Testis (tissue), 3 donors: ENCODE measurements around the gene CIAO2A. TPM values are rescaled to one million over a fixed set of nuclear protein-coding genes. Genes with fewer than 3 reads are reported as not detected.
"Not testable (repeated sequence)": the region's sequence is repeated elsewhere in the genome, so short reads cannot be mapped to it uniquely, and the experiment has no call there.

Source experiments
- DNase-seq: peaks from one replicate; pipeline ENCODE4 v3.0.0-alpha.2; 2019
- H3K27ac ChIP-seq, 2 donors: fragments of 200-600 bp; sonication (generic); one replicate each; pipeline ENCODE4 v1.5.1; 2019
- H3K27me3 ChIP-seq: fragments of 200-600 bp; sonication (generic); one replicate; pipeline ENCODE4 v1.5.1; 2019
- H3K36me3 ChIP-seq: fragments of 200-600 bp; sonication (generic); one replicate; pipeline ENCODE4 v1.5.1; 2017; ENCODE audit warnings: low read depth; ENCODE audit errors: missing control alignments
- H3K4me1 ChIP-seq: fragments of 200-600 bp; sonication (generic); one replicate; pipeline ENCODE4 v1.5.1; 2019
- H3K4me3 ChIP-seq, 2 donors: fragments of 200-600 bp; sonication (generic); one replicate each; pipeline ENCODE4 v1.5.1; 2017 to 2019
- H3K9me3 ChIP-seq: fragments of 200-600 bp; sonication (generic); one replicate; pipeline ENCODE4 v1.5.1; 2017
- CTCF ChIP-seq, 3 experiments: fragments of 450-650 bp in 2 of 3; fragments of 200-600 bp in 1 of 3; sonication (generic) in 1 of 3; IDR thresholded peaks; one replicate each; pipeline ENCODE4 v1.5.1; 2016 to 2019; ENCODE audit warnings: antibody characterized with exemption in 3 of 3, mild to moderate bottlenecking in 2 of 3, moderate library complexity in 1 of 3
- POLR2A ChIP-seq: fragments of 450-650 bp; IDR thresholded peaks from one replicate; pipeline ENCODE4 v1.6.1; 2017; ENCODE audit warnings: antibody characterized with exemption, mild to moderate bottlenecking, moderate library complexity
- WGBS, 2 donors: methylation state at CpG; one replicate each; pipeline ENCODE4 v1.1.5; 2018; 5-methylcytosine and 5-hydroxymethylcytosine counted together
- intact Hi-C: fragments of 100-400 bp; cut with DNase I; formaldehyde crosslinking; loops from one replicate; pipeline ENCODE4 v1.15.1; 2023; ENCODE audit warnings: low total_unique reads
- polyA plus RNA-seq: library from polyadenylated mRNA; stranded (reverse); fragments of 350-450 nt; fragmentation: Illumina TruSeq; extraction: RNeasy Lipid Tissue Mini Kit (QIAGEN cat#74804); gene quantifications from one replicate; pipeline ENCODE4 v1.2.3, GENCODE V29; 2014; ENCODE audit warnings: low read depth, low replicate concordance; ENCODE audit not compliant: insufficient read depth
- total RNA-seq, 2 donors: library from RNA; depleted of rRNA; stranded (reverse); fragments of >200 nt; gene quantifications; one replicate each; pipeline ENCODE4 v1.2.3, GENCODE V29; 2016

The CIAO2A gene
- total and polyA plus RNA-seq, 3 donors from 2014 or later: 33.7 to 36.8 (median 36.1) TPM

- TF ChIP-seq CTCF (IDR thresholded peaks at IDR 0.05) (no peak), POLR2A (no peak)
- Histone ChIP-seq H3K27me3 (no peaks in the 10 kb centered on the region), H3K4me1 (no peaks in the 10 kb centered on the region), H3K9me3 (no peaks in the 10 kb centered on the region), H3K27ac (no peak overlapping the region), H3K4me3 (no peak overlapping the region), H3K36me3 (no peaks in the 10 kb centered on the region)
- intact Hi-C loops: no loop called here
- DNase-seq: no peak
- 86 to 92% methylated on average over 5 of the region's 5 CpGs for WGBS, 2 donors
These were observed 35.4 kb downstream of the CIAO2A start for GRCh38 chr15:64058279-64058678.

- H3K4me1 ChIP-seq, H3K36me3 ChIP-seq, H3K27ac ChIP-seq, H3K27me3 ChIP-seq, H3K9me3 ChIP-seq, DNase-seq, intact Hi-C loops, H3K4me3 ChIP-seq: not testable (repeated sequence)
- 90% methylated on average over 12 of the region's 12 CpGs for WGBS, 2 donors
These were observed 40.0 kb downstream of the CIAO2A start for GRCh38 chr15:64053674-64054073.

- intact Hi-C loops: no loop called here
- 84 to 100% methylated on average over 5 of the region's 5 CpGs for WGBS, 2 donors
These were observed 40.6 kb downstream of the CIAO2A start for GRCh38 chr15:64052925-64053491.

GRCh38 chr15:64051407-64052259 is 42.0 kb downstream of the CIAO2A start:
- no peak overlapping the region for H3K4me3 ChIP-seq
- H3K9me3 ChIP-seq: no peaks in the 10 kb centered on the region
- intact Hi-C loops: no loop called here
- DNase-seq: no peak
- no peaks in the 10 kb centered on the region for H3K27me3 ChIP-seq
- 77 to 92% methylated on average over 5 to 6 of the region's 6 CpGs for WGBS, 2 donors
- TF ChIP-seq CTCF (IDR thresholded peaks at IDR 0.05) (no peak), POLR2A (no peak)
- H3K36me3 ChIP-seq: no peaks in the 10 kb centered on the region
- H3K27ac ChIP-seq: no peak overlapping the region
- peaks cover 7% of the 10 kb centered on the region for H3K4me1 ChIP-seq

More at GRCh38 chr15:64052925-64053491, 40.6 kb downstream of the CIAO2A start:
- Histone ChIP-seq H3K36me3 (no peaks in the 10 kb centered on the region), H3K9me3 (no peaks in the 10 kb centered on the region), H3K27me3 (no peaks in the 10 kb centered on the region), H3K4me3 (no peak overlapping the region), H3K27ac (no peak overlapping the region), H3K4me1 (no peaks in the 10 kb centered on the region)
- no peak for TF ChIP-seq CTCF (IDR thresholded peaks at IDR 0.05)
- no peak for TF ChIP-seq POLR2A
- no peak for DNase-seq

- Histone ChIP-seq H3K4me3 (no peak overlapping the region), H3K36me3 (no peaks in the 10 kb centered on the region), H3K9me3 (no peaks in the 10 kb centered on the region), H3K27ac (no peak overlapping the region), H3K27me3 (no peaks in the 10 kb centered on the region), H3K4me1 (peaks cover 9% of the 10 kb centered on the region)
- intact Hi-C loops: no loop called here
- TF ChIP-seq POLR2A (no peak), CTCF (IDR thresholded peaks at IDR 0.05) (no peak)
- DNase-seq: no peak
- WGBS, 2 donors: 92 to 95% methylated on average over 2 of the region's 2 CpGs
These were observed 42.6 kb downstream of the CIAO2A start for GRCh38 chr15:64051093-64051402.
